Caco-2 (cell line): ENCODE results near the gene KYNU. TPM values are rescaled to one million over a fixed set of nuclear protein-coding genes. Genes with fewer than 3 reads are reported as not detected.

Experiments used
- BruUV-seq: library from RNA; stranded (reverse); fragments of 400-500 nt; replicated peaks from 2 replicates; lab custom pipeline; 2021; lab: Mats Ljungman, UMichigan
- CTCF ChIA-PET: fragments of 300-600 bp; sonication (Branson Sonifier 250); formaldehyde crosslinking; loops from one replicate; lab custom pipeline; 2022; ENCODE audit warnings: antibody characterized with exemption; lab: Charles Lee
- POLR2A ChIA-PET: fragments of 300-600 bp; sonication (Branson Sonifier 250); formaldehyde crosslinking; loops from one replicate; lab custom pipeline; 2022; ENCODE audit warnings: antibody characterized with exemption; lab: Charles Lee
- DNase-seq, 2 experiments: peaks; one replicate each; pipeline versions ENCODE4 v3.0.0 to v3.0.0-alpha.2; 2020 to 2022
- H3K27me3 ChIP-seq: replicated peaks from 2 replicates; pipeline ENCODE4 v1.6.0; 2011; ENCODE audit warnings: low read length; ENCODE audit not compliant: control insufficient read depth, insufficient read depth
- H3K36me3 ChIP-seq: 2 replicates; pipeline ENCODE4 v1.5.1; 2011; ENCODE audit warnings: low read length; ENCODE audit not compliant: control insufficient read depth, insufficient read depth
- H3K4me1 ChIP-seq: fragments of 250-450 bp; sonication (Bioruptor Pico); 2 replicates; pipeline ENCODE4 v1.5.1; 2020; ENCODE audit warnings: mild to moderate bottlenecking
- H3K4me3 ChIP-seq: 2 replicates; pipeline ENCODE4 v1.5.1; 2011; ENCODE audit warnings: low read depth, mild to moderate bottlenecking, control low read depth, low read length
- H3K9me3 ChIP-seq: fragments of 250-450 bp; sonication (Bioruptor Pico); 2 replicates; pipeline ENCODE4 v1.5.1; 2020; ENCODE audit warnings: mild to moderate bottlenecking, moderate library complexity
- H3K27ac Mint-ChIP-seq: one replicate; pipeline ENCODE4 v1.8.0; 2022; ENCODE audit warnings: mixed read lengths; ENCODE audit not compliant: unreplicated experiment
- H3K27me3 Mint-ChIP-seq: one replicate; pipeline ENCODE4 v1.8.0; 2022; ENCODE audit warnings: mixed read lengths; ENCODE audit not compliant: insufficient read depth, unreplicated experiment
- H3K36me3 Mint-ChIP-seq: one replicate; pipeline ENCODE4 v1.8.0; 2022; ENCODE audit warnings: mild to moderate bottlenecking, mixed read lengths; ENCODE audit not compliant: insufficient read depth, unreplicated experiment
- H3K4me1 Mint-ChIP-seq: one replicate; pipeline ENCODE4 v1.8.0; 2022; ENCODE audit warnings: low read depth, mixed read lengths; ENCODE audit not compliant: unreplicated experiment
- H3K4me3 Mint-ChIP-seq: one replicate; pipeline ENCODE4 v1.8.0; 2022; ENCODE audit warnings: mild to moderate bottlenecking, moderate library complexity, mixed read lengths; ENCODE audit not compliant: unreplicated experiment
- H3K9me3 Mint-ChIP-seq: one replicate; pipeline ENCODE4 v1.8.0; 2022; ENCODE audit warnings: mixed read lengths; ENCODE audit not compliant: unreplicated experiment
- CTCF ChIP-seq, 2 experiments: fragments of 200-600 bp in 1 of 2; IDR thresholded peaks; 1 replicate in 1 of 2; 2 replicates in 1 of 2; pipeline versions ENCODE4 v1.5.1 to v1.8.0; 2011 to 2022; ENCODE audit warnings: antibody characterized with exemption in 1 of 2, control low read depth in 1 of 2, inconsistent platforms in 1 of 2, low read depth in 1 of 2, low read length in 1 of 2, mild to moderate bottlenecking in 1 of 2, moderate library complexity in 1 of 2; ENCODE audit not compliant: insufficient read depth in 1 of 2, severe bottlenecking in 1 of 2, unreplicated experiment in 1 of 2
- intact Hi-C: fragments of 100-400 bp; cut with micrococcal nuclease; formaldehyde crosslinking; loops from one replicate; pipeline ENCODE4 v1.10.0; 2022; ENCODE audit not compliant: unreplicated experiment
- total RNA-seq: library from RNA; stranded (reverse); gene quantifications from 2 replicates; pipeline ENCODE4 v1.2.3, GENCODE V29; 2022

Gene KYNU
- total RNA-seq, 1 experiment from 2014 or later: 4.3 TPM

GRCh38 chr2:142870526-142870925 lies 6.9 kb upstream of the KYNU start:
- H3K4me3 Mint-ChIP-seq: no peak overlapping the region
- no peak for TF ChIP-seq CTCF (IDR thresholded peaks at IDR 0.05; ENCODE audit: insufficient read depth in 1 of 2, low read depth in 1 of 2, low read length in 1 of 2, severe bottlenecking in 1 of 2, unreplicated experiment in 1 of 2)
- POLR2A ChIA-PET: no interaction called here
- Histone ChIP-seq H3K9me3 (peaks cover 7% of the 10 kb centered on the region; the same call in 1 of the 2 replicates), H3K36me3 (no peaks in the 10 kb centered on the region; the same call in 1 of the 2 replicates), H3K4me3 (no peak overlapping the region), H3K4me1 (peaks cover 27% of the 10 kb centered on the region), H3K27me3 (no peaks in the 10 kb centered on the region; the same call in 1 of the 2 replicates)
- no peak for DNase-seq
- peaks cover 8% of the 10 kb centered on the region for H3K9me3 Mint-ChIP-seq
- no TSS peak for BruUV-seq
- intact Hi-C loops: no loop called here
- no peaks in the 10 kb centered on the region for H3K36me3 Mint-ChIP-seq
- CTCF ChIA-PET: no interaction called here
- H3K27me3 Mint-ChIP-seq: no peaks in the 10 kb centered on the region
- peaks cover 23% of the 10 kb centered on the region for H3K4me1 Mint-ChIP-seq
- no peak overlapping the region for H3K27ac Mint-ChIP-seq

GRCh38 chr2:142871396-142871795 lies 6.1 kb upstream of the KYNU start:
- no peak for TF ChIP-seq CTCF (IDR thresholded peaks at IDR 0.05; ENCODE audit: insufficient read depth in 1 of 2, low read depth in 1 of 2, low read length in 1 of 2, severe bottlenecking in 1 of 2, unreplicated experiment in 1 of 2)
- no peaks in the 10 kb centered on the region for H3K27me3 ChIP-seq
- intact Hi-C loops: no loop called here
- peaks cover 7% of the 10 kb centered on the region; the same call in 1 of the 2 replicates for H3K9me3 ChIP-seq
- H3K36me3 ChIP-seq: no peaks in the 10 kb centered on the region; the same call in 1 of the 2 replicates
- no peaks in the 10 kb centered on the region for H3K36me3 Mint-ChIP-seq
- peaks cover 28% of the 10 kb centered on the region for H3K4me1 Mint-ChIP-seq
- no peak overlapping the region for H3K27ac Mint-ChIP-seq
- no peak overlapping the region for H3K4me3 ChIP-seq
- peaks cover 8% of the 10 kb centered on the region for H3K9me3 Mint-ChIP-seq
- CTCF ChIA-PET: no interaction called here
- peaks cover 27% of the 10 kb centered on the region for H3K4me1 ChIP-seq
- no TSS peak for BruUV-seq
- no peak for DNase-seq
- no peak overlapping the region for H3K4me3 Mint-ChIP-seq
- POLR2A ChIA-PET: no interaction called here
- no peaks in the 10 kb centered on the region for H3K27me3 Mint-ChIP-seq

GRCh38 chr2:142872882-142873724 lies 4.4 kb upstream of the KYNU start:
- ChIA-PET POLR2A (no interaction called here), CTCF (no interaction called here)
- H3K4me1 Mint-ChIP-seq: peaks cover 36% of the 10 kb centered on the region
- H3K9me3 ChIP-seq: peaks cover 7% of the 10 kb centered on the region; the same call in 1 of the 2 replicates
- BruUV-seq: no TSS peak
- H3K4me3 ChIP-seq: no peak overlapping the region
- H3K36me3 ChIP-seq: no peaks in the 10 kb centered on the region; the same call in 1 of the 2 replicates
- no peaks in the 10 kb centered on the region for H3K27me3 Mint-ChIP-seq
- no peak for TF ChIP-seq CTCF (IDR thresholded peaks at IDR 0.05; ENCODE audit: insufficient read depth in 1 of 2, low read depth in 1 of 2, low read length in 1 of 2, severe bottlenecking in 1 of 2, unreplicated experiment in 1 of 2)
- intact Hi-C loops: no loop called here
- H3K9me3 Mint-ChIP-seq: peaks cover 8% of the 10 kb centered on the region
- peaks cover 43% of the 10 kb centered on the region for H3K4me1 ChIP-seq
- H3K4me3 Mint-ChIP-seq: no peak overlapping the region
- no peak overlapping the region for H3K27ac Mint-ChIP-seq
- DNase-seq: no peak
- H3K27me3 ChIP-seq: no peaks in the 10 kb centered on the region
- H3K36me3 Mint-ChIP-seq: no peaks in the 10 kb centered on the region
